HepG2 (cell line): Measurements from ENCODE around the gene AHCYL2. TPM values are rescaled to one million over a fixed set of nuclear protein-coding genes. Genes with fewer than 3 reads are reported as not detected.

Source experiments
- ATAC-seq: fragments of 200-7000 bp; cut with Tn5 transposase; 3 replicates; pipeline ENCODE4 v1.9.1; 2020; ENCODE audit warnings: mild to moderate bottlenecking, moderate library complexity
- BruUV-seq: library from RNA; stranded (reverse); fragments of 400-500 nt; replicated peaks from 2 replicates; lab custom pipeline; 2021; lab: Mats Ljungman, UMichigan
- CTCF ChIA-PET: fragments of 300-600 bp; formaldehyde crosslinking; extraction: SDS; loops from one replicate; lab custom pipeline; 2021; ENCODE audit warnings: low total read pairs, inconsistent platforms, low intra/inter-chr PET ratio; lab: Yijun Ruan, JAX
- POLR2A ChIA-PET: fragments of 350-600 bp; sonication (Branson Sonifier 250); formaldehyde crosslinking; loops from one replicate; lab custom pipeline; 2020; ENCODE audit warnings: antibody characterized with exemption, inconsistent platforms; lab: Yijun Ruan, JAX
- DNase-seq: peaks from one replicate; pipeline ENCODE4 v3.0.0-alpha.2; 2015; ENCODE audit warnings: low spot score
- FAIRE-seq: peaks from 3 replicates; lab custom pipeline; 2011; peaks lifted over from hg19 to GRCh38; lab: Jason Lieb, UNC
- H2AFZ ChIP-seq: one replicate; pipeline ENCODE4 v1.6.1; 2011; ENCODE audit warnings: low read length, inconsistent platforms
- H3K27ac ChIP-seq: fragments of 300-600 bp; 3 replicates; pipeline ENCODE4 v1.8.0; 2011; ENCODE audit warnings: mixed run types, mild to moderate bottlenecking, mixed read lengths, low read length, inconsistent platforms; ENCODE audit not compliant: insufficient read depth; ENCODE audit errors: extremely low read length
- H3K27me3 ChIP-seq, 2 experiments: fragments of 200-600 bp in 1 of 2; 2 replicates in 1 of 2; 3 replicates in 1 of 2; pipeline versions ENCODE4 v1.6.0 to v1.8.0; 2011; ENCODE audit warnings: low read length in 2 of 2, mild to moderate bottlenecking in 2 of 2, moderate library complexity in 2 of 2, inconsistent platforms in 1 of 2; ENCODE audit not compliant: insufficient read depth in 2 of 2, control insufficient read depth in 1 of 2
- H3K36me3 ChIP-seq, 2 experiments: fragments of 200-600 bp in 1 of 2; replicated peaks in 1 of 2; 2 replicates in 1 of 2; 3 replicates in 1 of 2; pipeline versions ENCODE4 v1.5.1 to v1.8.0; 2011; ENCODE audit warnings: low read length in 2 of 2, inconsistent platforms in 1 of 2; ENCODE audit not compliant: insufficient read depth in 2 of 2, control insufficient read depth in 1 of 2
- H3K4me1 ChIP-seq: 2 replicates; pipeline ENCODE4 v1.5.1; 2012; ENCODE audit warnings: low read length, inconsistent platforms; ENCODE audit not compliant: insufficient read depth
- H3K4me2 ChIP-seq: 2 replicates; pipeline ENCODE4 v1.6.0; 2011; ENCODE audit warnings: low read depth, low read length, inconsistent platforms
- H3K4me3 ChIP-seq, 3 experiments: fragments of 200-600 bp in 1 of 3; sonication (generic), shearing (Covaris generic) in 1 of 3; replicated peaks in 1 of 3; 2 replicates each; pipeline ENCODE4 v1.5.1; 2011 to 2016; ENCODE audit warnings: low read length in 3 of 3, inconsistent platforms in 2 of 3, low read depth in 2 of 3, mild to moderate bottlenecking in 2 of 3, control low read depth in 1 of 3, mixed read lengths in 1 of 3; ENCODE audit not compliant: insufficient read depth in 1 of 3
- H3K79me2 ChIP-seq: one replicate; pipeline ENCODE4 v1.6.1; 2011; ENCODE audit warnings: low read length, inconsistent platforms; ENCODE audit not compliant: insufficient read depth
- H3K9ac ChIP-seq: 2 replicates; pipeline ENCODE4 v1.6.0; 2011; ENCODE audit warnings: mild to moderate bottlenecking, low read depth, low read length, inconsistent platforms; ENCODE audit not compliant: insufficient read depth
- H3K9me3 ChIP-seq: 2 replicates; pipeline ENCODE4 v1.5.1; 2012; ENCODE audit warnings: mild to moderate bottlenecking, low read length
- H4K20me1 ChIP-seq: 2 replicates; pipeline ENCODE4 v1.6.0; 2011; ENCODE audit warnings: inconsistent platforms, mild to moderate bottlenecking, low read length, moderate library complexity; ENCODE audit not compliant: insufficient read depth
- CTCF ChIP-seq: sonication (generic); formaldehyde crosslinking; IDR thresholded peaks from 2 replicates; pipeline ENCODE4 v1.5.0; 2020; ENCODE audit warnings: mild to moderate bottlenecking, missing genetic modification reagents, moderate library complexity
- TARDBP ChIP-seq: sonication (generic); formaldehyde crosslinking; IDR thresholded peaks from 2 replicates; pipeline ENCODE4 v1.8.0; 2022; ENCODE audit warnings: mild to moderate bottlenecking, missing genetic modification reagents
- ZFP37 ChIP-seq: sonication (generic); formaldehyde crosslinking; IDR thresholded peaks from 2 replicates; pipeline ENCODE4 v1.4.0; 2020; ENCODE audit warnings: missing genetic modification reagents, borderline replicate concordance
- WGBS: methylation state at CpG from one replicate; pipeline ENCODE4 v1.1.6; 2017; ENCODE audit warnings: low lambda C conversion rate; 5-methylcytosine and 5-hydroxymethylcytosine counted together
- in situ Hi-C: cut with HindIII; loops from 2 replicates; pipeline ENCODE4 v1.10.0; 2017; ENCODE audit warnings: low pct_unique_long_range_greater_than_20kb; ENCODE audit not compliant: extremely low pct_ligation_motif_present
- intact Hi-C: fragments of 100-400 bp; cut with micrococcal nuclease; formaldehyde crosslinking; loops from one replicate; pipeline ENCODE4 v1.10.0; 2022; ENCODE audit not compliant: unreplicated experiment
- polyA plus RNA-seq, 8 experiments: library from polyadenylated mRNA; depleted of rRNA in 3 of 8; stranded (reverse) in 7 of 8; unstranded in 1 of 8; fragments of >200 nt; fragmentation: Illumina TruSeq in 4 of 8; extraction: Trizol in 4 of 8; gene quantifications; 2 replicates each; pipeline versions ENCODE4 v1.2.1 to v1.2.3, GENCODE V29; 2011 to 2016; ENCODE audit warnings: low read depth in 4 of 8, missing spikeins in 1 of 8, mixed read lengths in 1 of 8; ENCODE audit not compliant: insufficient read depth in 1 of 8
- total RNA-seq, 5 experiments: library from RNA; depleted of rRNA; stranded (reverse); fragments of >200 nt; fragmentation: Illumina TruSeq; extraction: Trizol; gene quantifications; 2 replicates each; pipeline ENCODE4 v1.2.3, GENCODE V29; 2016; ENCODE audit warnings: low read depth in 1 of 5

The AHCYL2 gene
- total and polyA plus RNA-seq, 2 of the 13 experiments (the other 11 are each of a cell fraction or from before 2014, with no cell fraction given), result 9.5 to 14.7 TPM

- H3K9ac ChIP-seq, result no peak overlapping the region
- no peak for ATAC-seq
- H3K4me3 ChIP-seq, result no peak overlapping the region
- no peaks in the 10 kb centered on the region for H3K9me3 ChIP-seq
- no peak for DNase-seq
- H3K27ac ChIP-seq, result no peak overlapping the region
- TF ChIP-seq TARDBP (CRISPR knock-in tag), result no peak
- H2AFZ ChIP-seq, result no peak overlapping the region
- peaks cover 25 to 42% of the 10 kb centered on the region in 2 experiments; a peak in 4 of 5 replicates for H3K36me3 ChIP-seq
- H3K79me2 ChIP-seq, result peaks cover 4% of the 10 kb centered on the region
- no peak overlapping the region for H3K4me2 ChIP-seq
- H3K27me3 ChIP-seq, result no peaks in the 10 kb centered on the region
- no TSS peak for BruUV-seq
- no peak for FAIRE-seq
- peaks cover 25% of the 10 kb centered on the region for H3K4me1 ChIP-seq
- intact Hi-C loops, result no loop called here
- in situ Hi-C loops, result no loop called here
- CTCF ChIA-PET, result no interaction called here
- POLR2A ChIA-PET, result no interaction called here
- no peaks in the 10 kb centered on the region; the same call in 1 of the 2 replicates for H4K20me1 ChIP-seq
- 98% methylated on average over 17 of the region's 18 CpGs for WGBS
These were observed 18.6 kb upstream of the AHCYL2 start for GRCh38 chr7:129205987-129206785.

GRCh38 chr7:129208667-129209066 is 16.2 kb upstream of the AHCYL2 start:
- Histone ChIP-seq H3K27ac (no peak overlapping the region), H4K20me1 (no peaks in the 10 kb centered on the region; the same call in 1 of the 2 replicates), H3K9me3 (no peaks in the 10 kb centered on the region), H3K4me3 (no peak overlapping the region), H3K4me1 (peaks cover 2% of the 10 kb centered on the region), H3K4me2 (no peak overlapping the region), H3K27me3 (no peaks in the 10 kb centered on the region), H3K79me2 (no peaks in the 10 kb centered on the region), H2AFZ (no peak overlapping the region), H3K9ac (no peak overlapping the region), H3K36me3 (peaks cover 27 to 48% of the 10 kb centered on the region in 2 experiments; a peak in 4 of 5 replicates)
- CTCF ChIA-PET, result interaction anchor here (5.1 kb wide), 1 partner anchor 44 kb away, joined by 50 read pairs; no protein-coding TSS in a partner anchor
- intact Hi-C loops (no loop called here), in situ Hi-C loops (no loop called here)
- DNase-seq (no peak), ATAC-seq (peak; percentile 10; the same call in 1 of the 3 replicates), FAIRE-seq (no peak)
- TF ChIP-seq ZFP37 (CRISPR knock-in tag) (no peak), CTCF (CRISPR knock-in tag) (peak; percentile 12; the same call in 1 of the 2 replicates)
- 74% methylated on average over 7 of the region's 9 CpGs for WGBS
- no TSS peak for BruUV-seq
- POLR2A ChIA-PET, result no interaction called here
